SK-N-SH (cell line): Measurements from ENCODE around the gene ANKRD13B. TPM values are rescaled to one million over a fixed set of nuclear protein-coding genes. Genes with fewer than 3 reads are reported as not detected.

ENCODE experiments used
- CTCF ChIA-PET: fragments of 300-600, 350-600 bp; formaldehyde crosslinking; extraction: SDS; loops from one replicate; lab custom pipeline; 2021; lab: Yijun Ruan, JAX
- POLR2A ChIA-PET: fragments of 350-600 bp; sonication (Branson Sonifier 250); formaldehyde crosslinking; extraction: SDS; loops from one replicate; lab custom pipeline; 2020; ENCODE audit warnings: antibody characterized with exemption, inconsistent platforms; lab: Yijun Ruan, JAX
- DNase-seq: peaks from one replicate; pipeline ENCODE4 v3.0.0; 2012
- H2AFZ ChIP-seq: fragments of 200-600 bp; sonication (generic); 2 replicates; pipeline ENCODE4 v1.8.1; 2016; ENCODE audit warnings: antibody characterized with exemption, mild to moderate bottlenecking, low read depth
- H3F3A ChIP-seq: fragments of 200-600 bp; sonication (generic); replicated peaks from 2 replicates; pipeline ENCODE3; 2016; ENCODE audit warnings: antibody characterized with exemption, mild to moderate bottlenecking; ENCODE audit not compliant: insufficient read depth
- H3K27ac ChIP-seq, 2 experiments: fragments of 200-500 bp in 1 of 2; fragments of 200-600 bp in 1 of 2; sonication (Bioruptor generic) in 1 of 2; sonication (generic), shearing (Covaris generic) in 1 of 2; 2 replicates each; pipeline versions ENCODE4 v1.5.1 to v1.6.1; 2014 to 2016; ENCODE audit warnings: low read depth in 2 of 2, inconsistent platforms in 1 of 2, low read length in 1 of 2, mild to moderate bottlenecking in 1 of 2, mixed read lengths in 1 of 2
- H3K27me3 ChIP-seq: fragments of 200-600 bp; sonication (generic), shearing (Covaris generic); 2 replicates; pipeline ENCODE4 v1.6.1; 2016; ENCODE audit warnings: mixed run types; ENCODE audit not compliant: insufficient read depth
- H3K36me3 ChIP-seq, 2 experiments: fragments of 200-500 bp in 1 of 2; fragments of 200-600 bp in 1 of 2; sonication (Bioruptor generic) in 1 of 2; sonication (generic) in 1 of 2; replicated peaks in 1 of 2; 2 replicates each; pipeline versions ENCODE3 to v1.5.1; 2014 to 2016; ENCODE audit warnings: low read length in 1 of 2, mild to moderate bottlenecking in 1 of 2; ENCODE audit not compliant: insufficient read depth in 2 of 2, control insufficient read depth in 1 of 2
- H3K4me1 ChIP-seq, 2 experiments: fragments of 200-500 bp in 1 of 2; fragments of 200-600 bp in 1 of 2; sonication (Bioruptor generic) in 1 of 2; sonication (generic), shearing (Covaris generic) in 1 of 2; 2 replicates each; pipeline versions ENCODE4 v1.5.1 to v1.6.1; 2014 to 2016; ENCODE audit warnings: low read depth in 1 of 2, low read length in 1 of 2, mixed run types in 1 of 2; ENCODE audit not compliant: insufficient read depth in 2 of 2, control insufficient read depth in 1 of 2
- H3K4me2 ChIP-seq: fragments of 200-600 bp; sonication (generic), shearing (Covaris generic); 2 replicates; pipeline ENCODE4 v1.6.1; 2017; ENCODE audit warnings: mixed run types
- H3K4me3 ChIP-seq, 2 experiments: fragments of 200-500 bp in 1 of 2; fragments of 200-600 bp in 1 of 2; sonication (Bioruptor generic) in 1 of 2; sonication (generic), shearing (Covaris generic) in 1 of 2; 2 replicates each; pipeline versions ENCODE4 v1.5.1 to v1.8.1; 2014 to 2016; ENCODE audit warnings: low read depth in 2 of 2, inconsistent platforms in 1 of 2, low read length in 1 of 2, mild to moderate bottlenecking in 1 of 2, mixed read lengths in 1 of 2, moderate library complexity in 1 of 2
- H3K79me2 ChIP-seq: fragments of 200-600 bp; sonication (generic); 2 replicates; pipeline ENCODE4 v1.8.1; 2017; ENCODE audit warnings: mild to moderate bottlenecking; ENCODE audit not compliant: insufficient read depth
- H3K9ac ChIP-seq: fragments of 200-600 bp; sonication (generic); 2 replicates; pipeline ENCODE4 v1.6.1; 2017; ENCODE audit warnings: mixed run types
- H3K9me2 ChIP-seq: fragments of 200-600 bp; sonication (generic); 2 replicates; pipeline ENCODE4 v1.6.1; 2017; ENCODE audit warnings: mixed run types
- H3K9me3 ChIP-seq: fragments of 200-600 bp; sonication (generic); 2 replicates; pipeline ENCODE4 v1.6.1; 2017; ENCODE audit warnings: mixed run types, mild to moderate bottlenecking, moderate library complexity
- H4K20me1 ChIP-seq: fragments of 200-600 bp; sonication (generic); 2 replicates; pipeline ENCODE4 v1.6.1; 2017; ENCODE audit warnings: mild to moderate bottlenecking, mixed run types; ENCODE audit not compliant: insufficient read depth
- CHD2 ChIP-seq: fragments of 150-350 bp; IDR thresholded peaks from 2 replicates; pipeline ENCODE4 v1.6.1; 2018; ENCODE audit warnings: low read length; ENCODE audit not compliant: partially characterized antibody
- CTCF ChIP-seq: fragments of 200-600 bp; sonication (generic); IDR thresholded peaks from 2 replicates; pipeline ENCODE4 v1.6.1; 2017; ENCODE audit warnings: antibody characterized with exemption, mild to moderate bottlenecking, moderate library complexity
- FOSL2 ChIP-seq: IDR thresholded peaks from 2 replicates; pipeline ENCODE4 v1.4.0; 2012; ENCODE audit warnings: low read depth, mild to moderate bottlenecking, moderate library complexity, borderline replicate concordance
- FOXJ3 ChIP-seq: sonication (generic); formaldehyde crosslinking; IDR thresholded peaks from 2 replicates; pipeline ENCODE4 v1.5.1; 2020; ENCODE audit warnings: mild to moderate bottlenecking, missing genetic modification reagents
- FOXM1 ChIP-seq: IDR thresholded peaks from 2 replicates; pipeline ENCODE4 v1.4.0; 2012; ENCODE audit warnings: low read depth, mild to moderate bottlenecking
- GATA2 ChIP-seq: sonication (generic); formaldehyde crosslinking; IDR thresholded peaks from 2 replicates; pipeline ENCODE4 v1.5.0; 2020; ENCODE audit warnings: mild to moderate bottlenecking, missing genetic modification reagents
- MEF2A ChIP-seq: IDR thresholded peaks from 2 replicates; pipeline ENCODE4 v1.4.0; 2012; ENCODE audit warnings: low read depth, borderline replicate concordance
- MXI1 ChIP-seq: IDR thresholded peaks from 2 replicates; pipeline ENCODE4 v1.6.1; 2012; ENCODE audit warnings: mild to moderate bottlenecking, low read depth, low read length, improper control_type of control experiment
- PBX3 ChIP-seq: IDR thresholded peaks from 2 replicates; pipeline ENCODE4; 2012
- RAD21 ChIP-seq: IDR thresholded peaks from 2 replicates; pipeline ENCODE4 v1.6.1; 2012; ENCODE audit warnings: mild to moderate bottlenecking, low read length
- SMC3 ChIP-seq: IDR thresholded peaks from 2 replicates; pipeline ENCODE4 v1.6.1; 2012; ENCODE audit warnings: low read depth, low read length, improper control_type of control experiment
- USF1 ChIP-seq: IDR thresholded peaks from 2 replicates; pipeline ENCODE4 v1.4.0; 2012; ENCODE audit warnings: low read depth, borderline replicate concordance
- USF2 ChIP-seq: fragments of 150-350 bp; IDR thresholded peaks from 2 replicates; pipeline ENCODE4 v1.6.1; 2017; ENCODE audit warnings: antibody characterized with exemption, low read length, low read depth, borderline replicate concordance
- WGBS: methylation state at CpG from one replicate; pipeline ENCODE4 v1.1.6; 2017; ENCODE audit warnings: low lambda C conversion rate; 5-methylcytosine and 5-hydroxymethylcytosine counted together
- polyA plus RNA-seq, 3 experiments: library from polyadenylated mRNA; depleted of rRNA; stranded (reverse); fragments of >200 nt; gene quantifications; 2 replicates each; pipeline ENCODE4 v1.2.3, GENCODE V29; 2012

Gene ANKRD13B
- polyA plus RNA-seq, 1 of the 3 experiments (the other 2 are of a cell fraction): 16.1 TPM

DNA sequence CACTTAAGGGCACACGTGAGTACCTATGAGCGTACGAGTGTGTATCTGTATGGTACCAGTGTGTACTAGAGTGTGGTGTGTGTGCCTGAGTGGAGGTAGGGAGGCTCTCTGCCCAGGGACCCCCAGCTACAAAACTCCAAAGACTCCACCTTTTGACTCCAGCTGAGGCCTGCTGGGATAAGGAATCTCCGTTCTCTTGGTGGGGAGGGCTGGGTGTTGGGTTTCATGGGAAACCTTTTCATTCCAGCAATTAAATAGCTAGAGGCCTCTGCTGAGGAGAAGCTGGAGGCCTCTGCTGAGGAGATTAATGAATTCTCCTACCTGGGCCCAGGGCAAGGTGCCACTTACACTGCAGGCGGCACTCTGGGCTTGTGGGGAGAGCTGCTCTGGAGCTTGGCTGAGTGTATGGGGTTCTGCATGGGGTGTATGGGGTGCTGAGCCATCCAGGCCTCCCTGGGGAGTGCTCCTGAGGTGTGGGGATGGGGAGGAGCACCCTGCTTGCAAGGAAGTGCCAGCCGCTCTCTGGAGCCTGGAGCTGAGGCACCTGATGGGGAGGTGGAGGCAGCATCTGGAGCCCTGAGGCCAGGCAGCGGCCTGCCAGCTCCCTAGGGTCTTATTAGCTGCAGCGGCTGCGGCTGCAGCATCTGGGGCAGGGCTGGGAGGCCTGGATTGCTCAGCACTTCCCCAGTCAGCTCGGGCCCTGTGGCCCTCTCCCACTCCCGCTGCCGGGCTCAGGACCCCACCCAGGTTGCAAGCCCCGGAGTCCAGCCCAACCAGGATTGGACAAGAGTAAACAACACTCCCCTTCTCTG lies 4.6 kb downstream of the ANKRD13B start:
- no peak overlapping the region; a peak in 1 of 4 replicates for H3K4me3 ChIP-seq

More for the DNA sequence above, 4.6 kb downstream of the ANKRD13B start:
- no peak for TF ChIP-seq RAD21
- TF ChIP-seq MXI1: no peak
- TF ChIP-seq USF2: no peak
- TF ChIP-seq CTCF: no peak
- no peak for TF ChIP-seq FOXM1
- TF ChIP-seq PBX3: no peak
- TF ChIP-seq USF1: no peak
- no peak for TF ChIP-seq CHD2
- no peak for TF ChIP-seq FOSL2
- no peak for TF ChIP-seq GATA2 (CRISPR knock-in tag)
- no peak for TF ChIP-seq SMC3
- TF ChIP-seq FOXJ3: no peak
- no peak for TF ChIP-seq MEF2A
- DNase-seq: no peak
- H3K4me1 ChIP-seq: peaks cover 8 to 48% of the 10 kb centered on the region in 2 experiments; a peak in 3 of 4 replicates
- H3K9ac ChIP-seq: no peak overlapping the region
- no peaks in the 10 kb centered on the region for H3K36me3 ChIP-seq
- CTCF ChIA-PET: interaction anchor here (0.6 to 2.9 kb wide), 10 partner anchors 9 to 619 kb away, joined by 3 to 8 read pairs (median 4); no protein-coding TSS in a partner anchor
- H2AFZ ChIP-seq: no peak overlapping the region
- peaks cover 2% of the 10 kb centered on the region for H3F3A ChIP-seq
- no peaks in the 10 kb centered on the region for H3K27me3 ChIP-seq
- H3K27ac ChIP-seq: peak overlapping the region in 1 of 2 experiments; percentile 32; a peak in 1 of 4 replicates
- 82% methylated on average over 7 of the region's 13 CpGs for WGBS
- no peaks in the 10 kb centered on the region for H3K9me3 ChIP-seq
- POLR2A ChIA-PET: interaction anchor here (0.9 kb wide), 1 partner anchor 180 kb away, joined by 3 read pairs; no protein-coding TSS in a partner anchor
- H3K79me2 ChIP-seq: peaks cover 31% of the 10 kb centered on the region
- no peak overlapping the region for H3K4me2 ChIP-seq
- no peaks in the 10 kb centered on the region for H3K9me2 ChIP-seq
- H4K20me1 ChIP-seq: peaks cover 4% of the 10 kb centered on the region; the same call in 1 of the 2 replicates
